T1000 (cell line): ENCODE results near the gene SLC11A2.
"Not testable (repeated sequence)": the region's sequence is repeated elsewhere in the genome, so short reads cannot be mapped to it uniquely, and the experiment has no call there.

ENCODE experiments used
- DNase-seq: peaks from one replicate; lab custom pipeline; 2025; ENCODE audit warnings: mixed read lengths; lab: John Stamatoyannopoulos, UW

The SLC11A2 gene

GRCh38 chr12:50990791-50991190 lies 35.4 kb downstream of the SLC11A2 start:
- no peak for DNase-seq

GRCh38 chr12:50990147-50990727 lies 35.9 kb downstream of the SLC11A2 start:
- no peak for DNase-seq

GRCh38 chr12:50988871-50989270 lies 37.3 kb downstream of the SLC11A2 start:
- DNase-seq, result no peak

DNA sequence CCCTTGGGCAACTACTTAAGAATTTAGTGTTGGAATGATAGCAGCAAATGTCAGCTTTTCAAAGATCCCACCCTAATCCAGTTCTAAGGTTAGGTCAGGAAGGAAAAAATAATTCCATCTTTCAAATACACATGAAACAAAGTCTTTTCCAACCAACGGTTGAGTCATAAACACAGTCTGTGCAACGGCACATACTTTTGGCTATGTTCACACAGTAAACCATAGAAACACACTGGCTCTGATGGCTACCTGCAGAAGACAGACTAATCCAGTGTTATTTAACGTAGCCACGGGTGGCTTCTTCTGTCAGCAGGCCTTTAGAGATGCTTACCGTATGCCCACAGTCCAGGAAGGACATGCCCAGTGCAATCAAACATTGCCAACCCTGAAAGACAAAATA lies 38.1 kb downstream of the SLC11A2 start:
- DNase-seq, result no peak

DNA sequence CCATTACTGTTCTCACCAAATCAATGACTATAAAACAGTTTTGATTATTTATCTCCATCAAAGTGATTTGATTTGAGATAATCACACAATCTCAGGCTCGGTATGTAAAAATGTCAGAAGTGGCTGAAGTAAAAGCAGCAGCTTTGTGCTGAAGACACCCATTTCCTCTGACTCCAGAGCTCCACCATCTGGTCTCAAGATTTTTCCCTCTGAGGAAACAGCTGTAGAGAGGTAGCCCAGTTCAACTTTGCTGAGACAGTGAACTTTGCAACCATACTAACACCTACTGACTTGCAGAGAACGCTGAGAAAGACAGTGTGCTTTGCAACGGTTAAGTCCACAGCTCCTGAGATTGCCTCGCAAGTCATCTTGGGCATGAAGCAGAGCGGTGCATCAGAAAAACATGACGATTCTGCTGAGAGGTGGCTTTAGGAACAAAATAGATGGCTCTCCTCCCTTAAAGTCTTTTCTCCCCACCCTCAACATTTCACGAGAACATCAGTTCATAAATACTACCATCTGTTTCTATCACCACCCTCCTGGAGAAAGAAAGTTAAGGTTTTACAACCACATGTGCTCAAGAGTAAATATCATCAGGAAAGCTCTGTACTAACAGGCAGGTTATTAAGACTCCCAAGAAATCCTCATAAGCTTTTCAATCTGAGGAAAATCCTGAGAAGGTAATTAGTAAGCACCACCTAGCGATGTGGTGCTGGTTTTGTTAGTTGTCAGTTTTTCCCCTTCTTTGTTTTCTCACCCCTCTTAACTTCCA lies 39.0 kb downstream of the SLC11A2 start:
- no peak for DNase-seq

DNA sequence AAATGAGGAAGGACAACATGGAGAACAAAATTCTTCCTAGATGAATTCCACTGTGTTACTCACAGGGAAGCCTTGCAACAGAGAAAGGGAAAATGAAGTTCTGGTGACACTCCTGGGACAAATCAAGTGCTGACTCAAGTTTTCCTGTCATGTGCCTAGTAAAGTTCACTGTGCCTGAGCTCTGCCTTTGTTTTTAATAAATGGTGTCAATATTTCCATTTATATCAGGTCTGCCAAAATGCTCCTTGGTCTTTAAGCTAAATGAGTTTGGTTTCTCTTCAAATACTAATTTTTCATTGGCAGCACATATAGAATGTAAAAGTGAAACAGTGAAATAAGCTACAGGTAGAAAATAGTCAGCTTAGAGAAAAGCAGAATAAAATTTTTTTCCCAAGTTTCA lies 40.9 kb downstream of the SLC11A2 start:
- DNase-seq, result no peak

- no peak for DNase-seq
Observed at GRCh38 chr12:50984586-50985298, 41.4 kb downstream of the SLC11A2 start.

DNA sequence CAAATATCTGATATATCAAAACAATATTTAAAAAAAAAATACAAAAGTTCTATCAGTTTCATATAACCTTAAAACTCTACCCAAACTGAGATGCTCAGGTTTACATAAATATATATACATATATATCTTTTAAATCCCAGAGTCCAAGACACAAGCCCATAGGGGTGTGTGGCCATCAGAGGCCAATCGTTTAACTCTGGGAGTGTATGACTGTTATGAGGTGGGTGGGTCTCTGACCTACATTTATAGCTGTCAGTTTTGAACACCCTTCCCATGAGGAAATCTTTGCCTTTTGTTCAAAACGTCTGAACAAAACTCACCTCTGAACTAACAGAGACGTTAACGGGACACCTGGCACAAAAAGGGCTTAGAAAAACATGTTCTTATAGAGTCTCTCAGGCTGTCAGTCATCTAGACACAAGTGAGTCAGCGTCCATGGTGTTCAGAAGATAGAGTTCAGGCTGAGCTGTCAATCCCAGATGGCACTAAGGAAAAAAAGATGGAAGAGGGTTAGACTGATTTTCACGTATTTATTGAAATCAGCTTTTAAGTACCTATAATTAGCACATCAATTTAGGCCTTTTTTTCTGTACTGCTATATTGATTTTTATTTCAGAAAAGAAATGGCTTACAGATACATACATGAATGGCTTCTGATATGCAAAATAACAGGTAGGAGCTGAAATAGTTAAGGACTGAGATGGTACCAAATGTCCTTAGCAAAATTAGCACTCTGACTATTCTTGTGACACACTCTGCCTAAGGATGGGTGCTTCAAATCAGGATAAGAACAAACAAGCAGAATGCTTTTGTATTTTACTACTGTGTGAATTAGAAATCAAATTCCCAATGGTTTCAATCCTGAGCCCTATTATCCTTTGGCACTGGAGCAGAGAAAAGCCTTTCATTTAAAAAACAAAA lies 44.6 kb downstream of the SLC11A2 start:
- no peak for DNase-seq

- DNase-seq, result no peak
Observed at GRCh38 chr12:50980545-50980944, 45.6 kb downstream of the SLC11A2 start.

DNA sequence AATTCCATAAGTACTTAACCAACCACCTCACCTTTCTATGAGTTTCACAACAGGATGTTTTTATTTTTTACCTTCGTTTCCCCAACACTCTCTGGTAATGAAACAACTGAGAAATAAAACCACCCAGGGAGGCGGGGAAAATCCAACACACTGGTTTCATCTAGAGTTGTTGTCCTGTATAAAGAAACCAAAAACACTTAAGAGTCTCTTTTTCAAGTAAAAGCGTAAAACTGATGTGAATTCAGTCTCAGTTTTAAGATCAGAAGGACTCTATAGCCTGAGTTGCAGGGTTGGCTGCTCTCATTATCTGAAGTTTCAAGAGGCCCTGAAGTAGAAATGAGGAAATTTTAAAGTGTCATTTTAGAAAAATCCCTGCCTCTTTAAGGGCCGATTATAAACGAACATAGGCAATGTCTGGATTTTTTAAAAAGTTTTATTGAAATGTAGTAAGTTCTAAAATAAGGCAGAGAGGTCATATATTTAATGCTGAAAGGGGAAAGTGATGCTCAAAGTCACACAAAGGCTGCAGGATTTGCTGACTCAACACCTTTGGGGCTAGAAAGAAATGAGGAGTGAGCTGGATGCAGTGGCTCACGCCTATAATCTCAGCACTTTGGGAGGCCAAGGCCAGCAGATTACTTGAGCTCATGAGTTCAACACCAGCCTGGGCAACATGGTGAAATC lies 46.7 kb downstream of the SLC11A2 start:
- DNase-seq, result no peak

DNA sequence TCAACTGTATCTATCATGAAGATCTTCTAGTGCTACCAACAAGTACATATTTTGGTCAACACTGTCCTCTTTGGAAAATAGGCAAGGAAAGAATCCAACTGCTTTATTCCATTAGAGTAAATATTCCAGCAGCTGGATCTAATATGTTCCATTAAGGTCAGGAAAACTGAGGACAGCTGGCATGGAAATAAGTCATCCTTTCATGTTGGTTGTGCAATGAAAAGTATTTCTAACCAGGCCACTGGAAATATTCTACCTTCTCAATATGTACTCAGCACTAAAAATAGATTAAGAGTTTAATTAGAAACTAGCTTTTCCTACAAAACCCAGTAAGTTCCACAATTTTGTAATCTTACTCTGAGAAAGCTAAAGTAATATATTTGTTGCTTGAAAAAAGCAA lies 54.2 kb downstream of the SLC11A2 start:
- no peak for DNase-seq

DNA sequence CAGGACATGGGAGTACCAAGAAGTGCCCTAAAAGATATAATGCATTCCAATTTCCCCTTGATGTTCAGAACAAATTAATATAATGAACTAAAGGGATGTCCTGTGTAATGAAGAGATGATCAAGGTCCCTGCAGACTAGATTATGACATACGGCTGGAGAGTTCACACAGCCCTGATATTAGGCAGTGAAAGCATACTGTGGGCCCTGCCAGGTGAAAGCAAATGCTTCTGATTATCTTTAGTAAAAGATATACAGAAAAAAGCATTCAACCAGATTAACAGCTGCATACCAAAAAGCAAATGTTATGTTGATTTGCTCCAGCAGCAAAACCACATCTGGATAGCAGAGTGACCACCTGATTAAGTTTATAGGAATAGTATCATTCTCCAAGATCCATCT lies 61.8 kb downstream of the SLC11A2 start:
- DNase-seq, result no peak

DNA sequence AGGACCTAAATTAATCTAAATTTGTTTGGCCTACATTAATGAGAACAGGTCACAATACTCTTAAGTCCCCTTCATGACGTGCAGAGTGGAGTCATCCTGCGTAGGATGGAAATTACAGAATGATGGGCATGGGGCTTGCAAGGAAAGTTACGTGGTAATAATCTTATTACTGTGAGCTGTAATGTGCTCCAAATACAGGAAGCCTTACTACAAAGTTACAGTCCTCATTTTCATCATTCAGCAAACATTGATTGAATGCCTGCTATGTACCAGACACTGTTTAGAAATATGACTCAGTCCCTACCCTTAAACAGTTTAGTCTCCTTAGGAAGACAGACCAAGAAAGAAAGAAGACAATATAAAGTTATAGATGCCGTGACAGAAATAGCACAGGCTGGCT lies 64.5 kb downstream of the SLC11A2 start:
- DNase-seq, result no peak

- no peak for DNase-seq
Observed at GRCh38 chr12:50960130-50960529, 66.1 kb downstream of the SLC11A2 start.

DNA sequence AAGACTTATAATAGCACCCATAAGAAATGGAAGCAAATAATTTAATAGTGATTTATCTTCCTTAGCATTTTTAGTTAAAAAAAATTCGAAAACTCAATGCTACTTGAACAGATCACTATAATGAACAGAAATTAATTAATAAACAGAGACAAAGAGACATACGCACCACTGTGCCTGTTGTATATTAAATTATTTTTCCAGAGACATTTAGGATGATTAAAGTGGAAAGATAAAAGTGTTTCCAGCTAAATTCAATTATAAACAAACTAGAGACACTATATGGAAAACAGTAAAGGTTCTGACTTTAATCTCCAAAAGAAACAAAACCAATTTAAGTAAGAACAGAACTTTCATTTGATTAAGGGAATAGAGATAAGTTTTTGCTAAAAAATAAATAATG lies 70.5 kb downstream of the SLC11A2 start:
- DNase-seq, result no peak

- no peak for DNase-seq
Observed at GRCh38 chr12:50955288-50955687, 70.9 kb downstream of the SLC11A2 start.

- not testable (repeated sequence) for DNase-seq
Observed at GRCh38 chr12:50954789-50955188, 71.4 kb downstream of the SLC11A2 start.

DNA sequence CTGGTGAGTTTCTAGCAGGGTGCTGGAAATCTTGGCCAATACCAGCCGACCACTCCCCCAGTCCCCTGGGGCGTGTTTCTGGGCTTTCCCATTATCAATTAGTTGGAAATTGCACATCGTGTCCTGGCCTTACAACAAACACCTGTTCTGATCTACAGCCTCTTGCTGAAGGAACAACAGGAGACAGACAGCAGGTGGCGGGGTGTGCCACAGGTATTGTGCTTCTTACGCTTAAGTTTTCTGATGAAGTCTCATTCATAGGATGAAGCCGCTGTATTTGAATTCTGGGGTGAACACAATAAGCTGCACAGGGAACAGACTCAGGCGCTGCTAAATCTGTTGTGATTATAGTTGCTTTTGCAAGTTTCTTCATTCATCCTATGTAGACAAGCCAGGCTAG lies 73.1 kb downstream of the SLC11A2 start:
- no peak for DNase-seq

GRCh38 chr12:50952510-50952909 lies 73.7 kb downstream of the SLC11A2 start, which contains the start of gene HIGD1C:
TSS of gene HIGD1C (plus strand) at chr12:50952544. CDS start at chr12:50953999, 1,455 bp downstream.
- no peak for DNase-seq

- no peak for DNase-seq
Observed at GRCh38 chr12:50951112-50951511, 75.1 kb downstream of the SLC11A2 start.

DNA sequence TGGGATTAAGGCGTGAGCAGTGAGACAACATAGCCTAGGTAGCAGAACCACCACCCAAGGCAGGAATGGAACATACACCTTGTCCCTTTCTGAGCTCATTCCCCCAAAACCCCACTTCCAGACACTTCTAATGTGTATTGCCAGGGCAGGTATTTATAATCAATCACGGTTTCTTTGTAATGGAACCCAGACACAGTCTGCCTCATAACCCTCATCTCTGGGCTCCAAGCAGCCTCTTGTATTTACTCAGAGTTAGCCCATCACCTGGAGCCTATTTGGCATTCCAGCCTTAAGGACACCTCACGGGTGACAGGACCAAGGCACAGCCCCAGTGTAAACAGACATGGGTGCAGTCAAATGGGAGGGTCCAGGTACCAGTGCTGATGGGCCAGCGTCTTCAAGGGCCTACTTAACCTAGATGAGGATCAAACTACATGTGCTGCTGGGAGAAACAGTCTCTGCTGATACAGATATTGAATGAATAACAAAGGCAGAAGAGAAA lies 76.3 kb downstream of the SLC11A2 start:
- no peak for DNase-seq
